ENCODE results near the gene GATB. TPM values are rescaled to one million over a fixed set of nuclear protein-coding genes. Genes with fewer than 3 reads are reported as not detected.

The GATB gene
- total and polyA plus RNA-seq, 2 donors (not counting 3 experiments of a cell fraction or from before 2014, with no cell fraction given) = 14.4 to 17.7 TPM

DNA sequence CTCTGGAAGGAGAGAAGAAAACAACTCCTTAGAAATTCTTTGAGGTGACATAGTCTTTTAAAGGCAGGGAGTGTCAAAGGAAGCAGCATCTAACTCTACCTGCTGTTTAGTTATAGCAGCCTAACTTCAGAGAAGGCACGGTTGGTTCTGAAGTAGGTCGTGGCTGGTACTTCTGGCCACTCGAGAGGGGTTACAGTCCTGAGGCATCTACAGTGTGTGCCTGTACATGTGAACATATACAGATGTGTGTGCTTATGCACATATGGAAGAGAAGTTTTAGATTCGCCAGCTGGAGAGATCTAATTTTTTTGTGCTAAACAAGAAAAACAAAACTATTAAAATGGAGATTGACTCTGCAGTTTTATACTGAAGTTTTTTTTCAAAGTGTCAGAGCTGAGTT is 52.7 kb downstream of the GATB start:
- FAIRE-seq (no peak), DNase-seq (ENCODE audit: low read depth, low spot score) (no peak)
- CTCF ChIA-PET = no interaction called here
- no peaks in the 10 kb centered on the region for H3K79me2 ChIP-seq (ENCODE audit: control insufficient read depth, insufficient read depth, low read length)
- H3K4me3 ChIP-seq (replicated peaks in 1 of 3; ENCODE audit: insufficient read depth in 1 of 3, low read depth in 1 of 3, low read length in 3 of 3) = no peak overlapping the region
- TF ChIP-seq, protein P1, sequence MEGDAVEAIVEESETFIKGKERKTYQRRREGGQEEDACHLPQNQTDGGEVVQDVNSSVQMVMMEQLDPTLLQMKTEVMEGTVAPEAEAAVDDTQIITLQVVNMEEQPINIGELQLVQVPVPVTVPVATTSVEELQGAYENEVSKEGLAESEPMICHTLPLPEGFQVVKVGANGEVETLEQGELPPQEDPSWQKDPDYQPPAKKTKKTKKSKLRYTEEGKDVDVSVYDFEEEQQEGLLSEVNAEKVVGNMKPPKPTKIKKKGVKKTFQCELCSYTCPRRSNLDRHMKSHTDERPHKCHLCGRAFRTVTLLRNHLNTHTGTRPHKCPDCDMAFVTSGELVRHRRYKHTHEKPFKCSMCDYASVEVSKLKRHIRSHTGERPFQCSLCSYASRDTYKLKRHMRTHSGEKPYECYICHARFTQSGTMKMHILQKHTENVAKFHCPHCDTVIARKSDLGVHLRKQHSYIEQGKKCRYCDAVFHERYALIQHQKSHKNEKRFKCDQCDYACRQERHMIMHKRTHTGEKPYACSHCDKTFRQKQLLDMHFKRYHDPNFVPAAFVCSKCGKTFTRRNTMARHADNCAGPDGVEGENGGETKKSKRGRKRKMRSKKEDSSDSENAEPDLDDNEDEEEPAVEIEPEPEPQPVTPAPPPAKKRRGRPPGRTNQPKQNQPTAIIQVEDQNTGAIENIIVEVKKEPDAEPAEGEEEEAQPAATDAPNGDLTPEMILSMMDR (IDR thresholded peaks at IDR 0.05; ENCODE audit: extremely low read depth in 1 of 2, insufficient read depth in 1 of 2, low read depth in 1 of 2, low read length in 2 of 2) = no peak
- TF ChIP-seq JUN (IDR thresholded peaks at IDR 0.05; ENCODE audit: borderline replicate concordance, insufficient read depth, insufficient read length, low read depth) = no peak
- TF ChIP-seq, protein P2, sequence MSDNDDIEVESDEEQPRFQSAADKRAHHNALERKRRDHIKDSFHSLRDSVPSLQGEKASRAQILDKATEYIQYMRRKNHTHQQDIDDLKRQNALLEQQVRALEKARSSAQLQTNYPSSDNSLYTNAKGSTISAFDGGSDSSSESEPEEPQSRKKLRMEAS (IDR thresholded peaks at IDR 0.05; ENCODE audit: insufficient read depth, insufficient read length) = no peak
- TF ChIP-seq EZH2 (IDR thresholded peaks at IDR 0.05; ENCODE audit: borderline replicate concordance, low read depth, low read length, severe bottlenecking) = no peak
- no peak for TF ChIP-seq POLR2A (IDR thresholded peaks at IDR 0.05; ENCODE audit: low read depth, low read length)
- no peaks in the 10 kb centered on the region for H3K9me3 ChIP-seq (replicated peaks; ENCODE audit: control insufficient read depth, insufficient read depth, low read length)
- H3K9me1 ChIP-seq (replicated peaks; ENCODE audit: control insufficient read depth, extremely low read depth, insufficient read depth, low read length) = no peaks in the 10 kb centered on the region
- no peak overlapping the region for H3K9ac ChIP-seq (replicated peaks; ENCODE audit: extremely low read depth, insufficient read depth, low read length)
- dilution Hi-C loops (cut with MboI; ENCODE audit: extremely low pct_ligation_motif_present, low sequenced_read_pairs) (no loop called here), intact Hi-C loops (cut with micrococcal nuclease) (no loop called here)
- no peaks in the 10 kb centered on the region for H4K20me1 ChIP-seq (replicated peaks; ENCODE audit: control insufficient read depth, extremely low read depth, insufficient read depth, low read length)
- peaks cover 0 to 2% of the 10 kb centered on the region in 2 experiments for H3K36me3 ChIP-seq (ENCODE audit: control insufficient read depth in 2 of 2, extremely low read depth in 1 of 2, insufficient read depth in 2 of 2, low read length in 2 of 2)
- no peak overlapping the region for H3K27ac ChIP-seq (ENCODE audit: insufficient read depth, low read depth, low read length)
- H2AFZ ChIP-seq (ENCODE audit: low read depth, low read length) = no peak overlapping the region
- H3K4me2 ChIP-seq (ENCODE audit: insufficient read depth, low read length) = no peak overlapping the region
- no peaks in the 10 kb centered on the region for H3K4me1 ChIP-seq (ENCODE audit: control insufficient read depth, extremely low read depth, insufficient read depth, low read length)
- no peaks in the 10 kb centered on the region for H3K27me3 ChIP-seq (ENCODE audit: control insufficient read depth in 2 of 2, insufficient read depth in 2 of 2, low read length in 2 of 2)
- BruUV-seq (replicated peaks) = no TSS peak
- POLR2A ChIA-PET = no interaction called here

DNA sequence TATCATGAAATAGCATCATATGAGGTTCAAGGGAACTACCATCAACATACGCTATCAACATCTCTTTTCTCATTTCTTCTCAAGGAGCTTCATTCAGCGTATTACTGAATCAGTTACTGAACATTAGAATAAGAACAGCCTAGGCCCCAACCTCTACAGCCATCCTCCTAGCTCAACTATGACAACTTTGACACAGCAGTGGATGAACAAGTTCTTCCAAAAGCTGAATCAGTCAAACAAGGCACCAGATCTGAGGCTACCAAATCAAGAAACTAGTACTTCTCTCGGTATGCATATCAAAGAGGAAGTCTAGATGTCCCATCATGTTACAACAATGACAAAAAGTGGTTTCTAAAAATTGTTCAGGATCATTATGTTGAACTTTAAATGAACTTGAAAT is 57.4 kb downstream of the GATB start:
- TF ChIP-seq FOS (IDR thresholded peaks at IDR 0.05; ENCODE audit: borderline replicate concordance, insufficient read depth, low read length) = no peak
- TF ChIP-seq, protein P1 (IDR thresholded peaks at IDR 0.05; ENCODE audit: extremely low read depth in 1 of 2, insufficient read depth in 1 of 2, low read depth in 1 of 2, low read length in 2 of 2) = no peak
- no peak for TF ChIP-seq MYC (IDR thresholded peaks at IDR 0.05; ENCODE audit: low read depth, low read length)
- TF ChIP-seq, protein P2 (IDR thresholded peaks at IDR 0.05; ENCODE audit: insufficient read depth, insufficient read length) = no peak
- TF ChIP-seq POLR2A (IDR thresholded peaks at IDR 0.05; ENCODE audit: low read depth, low read length) = no peak
- TF ChIP-seq EZH2 (IDR thresholded peaks at IDR 0.05; ENCODE audit: borderline replicate concordance, low read depth, low read length, severe bottlenecking) = no peak
- TF ChIP-seq GATA2 (IDR thresholded peaks at IDR 0.05; ENCODE audit: insufficient read depth, insufficient read length, low read depth, low read length) = no peak
- no peak for TF ChIP-seq POLR2AphosphoS5 (IDR thresholded peaks at IDR 0.05; ENCODE audit: insufficient read depth, low read depth, low read length)
- TF ChIP-seq JUN (IDR thresholded peaks at IDR 0.05; ENCODE audit: borderline replicate concordance, insufficient read depth, insufficient read length, low read depth) = no peak
- Histone ChIP-seq H3K4me2 (ENCODE audit: insufficient read depth, low read length) (no peak overlapping the region), H3K79me2 (ENCODE audit: control insufficient read depth, insufficient read depth, low read length) (no peaks in the 10 kb centered on the region), H3K9me3 (replicated peaks; ENCODE audit: control insufficient read depth, insufficient read depth, low read length) (no peaks in the 10 kb centered on the region), H3K27ac (ENCODE audit: insufficient read depth, low read depth, low read length) (no peak overlapping the region), H3K4me1 (ENCODE audit: control insufficient read depth, extremely low read depth, insufficient read depth, low read length) (no peaks in the 10 kb centered on the region), H3K4me3 (replicated peaks in 1 of 3; ENCODE audit: insufficient read depth in 1 of 3, low read depth in 1 of 3, low read length in 3 of 3) (no peak overlapping the region), H3K36me3 (ENCODE audit: control insufficient read depth in 2 of 2, extremely low read depth in 1 of 2, insufficient read depth in 2 of 2, low read length in 2 of 2) (peaks cover 0 to 5% of the 10 kb centered on the region in 2 experiments), H3K9ac (replicated peaks; ENCODE audit: extremely low read depth, insufficient read depth, low read length) (no peak overlapping the region), H3K9me1 (replicated peaks; ENCODE audit: control insufficient read depth, extremely low read depth, insufficient read depth, low read length) (no peaks in the 10 kb centered on the region), H4K20me1 (replicated peaks; ENCODE audit: control insufficient read depth, extremely low read depth, insufficient read depth, low read length) (no peaks in the 10 kb centered on the region), H2AFZ (ENCODE audit: low read depth, low read length) (no peak overlapping the region), H3K27me3 (ENCODE audit: control insufficient read depth in 2 of 2, insufficient read depth in 2 of 2, low read length in 2 of 2) (no peaks in the 10 kb centered on the region)
- intact Hi-C loops (cut with micrococcal nuclease) = no loop called here
- dilution Hi-C loops (cut with MboI; ENCODE audit: extremely low pct_ligation_motif_present, low sequenced_read_pairs) = no loop called here
- CTCF ChIA-PET = interaction anchor here (1.8 kb wide), 1 partner anchor 9 kb away, joined by 4 read pairs; no protein-coding TSS in a partner anchor
- no TSS peak for BruUV-seq (replicated peaks)
- FAIRE-seq = no peak
- DNase-seq (ENCODE audit: low read depth, low spot score) = no peak
- POLR2A ChIA-PET = no interaction called here
